HG02642 (cell line): ENCODE data around the gene MAB21L4.

Experiments
- ATAC-seq: cut with Tn5 transposase; IDR thresholded peaks from one replicate; pipeline ENCODE4 v1.9.1; 2021; ENCODE audit warnings: mild to moderate bottlenecking; ENCODE audit not compliant: unreplicated experiment, poor library complexity

Gene MAB21L4

GRCh38 chr2:240895656-240896388 lies at the start of gene MAB21L4:
Gene MAB21L4 (minus strand): TSS chr2:240896156. CDS start chr2:240895997, 159 bp downstream.
- ATAC-seq = no peak

- ATAC-seq = no peak
Measured at GRCh38 chr2:240936106-240936505, 40.1 kb upstream of the MAB21L4 start.

GRCh38 chr2:240935103-240935876 lies 39.3 kb upstream of the MAB21L4 start:
- ATAC-seq = no peak

GRCh38 chr2:240934701-240935102 lies 38.7 kb upstream of the MAB21L4 start:
- ATAC-seq = no peak

GRCh38 chr2:240933966-240934700 lies 38.2 kb upstream of the MAB21L4 start:
- ATAC-seq = no peak

GRCh38 chr2:240933048-240933965 lies 37.4 kb upstream of the MAB21L4 start:
- no peak for ATAC-seq

- ATAC-seq = no peak
Measured at GRCh38 chr2:240932724-240933047, 36.7 kb upstream of the MAB21L4 start.

- ATAC-seq = no peak
Measured at GRCh38 chr2:240932001-240932723, 36.2 kb upstream of the MAB21L4 start.

- no peak for ATAC-seq
Measured at GRCh38 chr2:240931319-240931949, 35.5 kb upstream of the MAB21L4 start.

- ATAC-seq = no peak
Measured at GRCh38 chr2:240930631-240931318, 34.8 kb upstream of the MAB21L4 start.

GRCh38 chr2:240930096-240930630 lies 34.2 kb upstream of the MAB21L4 start:
- no peak for ATAC-seq

GRCh38 chr2:240929364-240930095 lies 33.6 kb upstream of the MAB21L4 start:
- ATAC-seq = no peak

- no peak for ATAC-seq
Measured at GRCh38 chr2:240928476-240929363, 32.8 kb upstream of the MAB21L4 start.

GRCh38 chr2:240927390-240927781 lies 31.4 kb upstream of the MAB21L4 start:
- no peak for ATAC-seq

- ATAC-seq = no peak
Measured at GRCh38 chr2:240926516-240927389, 30.8 kb upstream of the MAB21L4 start.
